Measurements from ENCODE around the gene RALGPS1.

RALGPS1 gene

DNA sequence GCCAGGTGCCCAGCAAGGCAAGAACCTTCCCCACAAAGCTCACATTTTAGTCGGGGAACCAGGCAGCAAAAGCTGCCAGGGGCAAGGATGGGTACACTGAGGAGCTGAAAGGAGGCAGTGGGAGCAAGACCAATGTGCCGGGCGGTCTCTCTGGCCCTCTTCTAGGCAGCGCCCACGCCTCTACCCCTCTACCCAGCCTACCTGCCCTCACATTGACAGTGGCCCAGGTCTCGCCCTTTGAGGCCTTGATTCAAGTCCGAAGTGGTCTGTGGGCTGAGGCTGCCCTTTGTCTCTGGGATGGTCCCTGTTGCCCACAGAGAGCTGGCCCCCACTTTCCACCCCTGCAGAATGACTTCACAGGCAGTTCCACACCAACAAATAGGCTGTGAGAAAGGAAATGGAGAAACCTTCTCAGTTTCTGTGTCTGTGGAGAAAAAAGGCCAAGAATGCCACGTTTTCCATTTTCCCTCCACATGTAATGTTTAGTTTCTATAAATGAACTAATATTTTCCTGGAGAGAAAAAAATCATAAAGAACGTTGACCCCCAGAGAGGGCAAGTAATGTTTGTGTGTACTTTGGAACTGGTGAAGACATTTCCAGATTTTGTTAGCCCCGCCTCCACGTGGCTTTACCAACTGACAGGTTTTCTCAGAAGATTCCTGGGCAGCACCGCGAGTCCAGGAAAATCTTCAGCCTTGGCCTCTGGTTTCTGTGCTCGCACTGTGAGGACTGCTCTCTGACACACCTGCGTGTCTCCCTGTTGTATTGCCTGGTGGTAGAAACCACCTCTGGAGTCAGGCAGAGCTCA lies 265.3 kb downstream of the RALGPS1 start:
- no peak for DNase-seq

DNA sequence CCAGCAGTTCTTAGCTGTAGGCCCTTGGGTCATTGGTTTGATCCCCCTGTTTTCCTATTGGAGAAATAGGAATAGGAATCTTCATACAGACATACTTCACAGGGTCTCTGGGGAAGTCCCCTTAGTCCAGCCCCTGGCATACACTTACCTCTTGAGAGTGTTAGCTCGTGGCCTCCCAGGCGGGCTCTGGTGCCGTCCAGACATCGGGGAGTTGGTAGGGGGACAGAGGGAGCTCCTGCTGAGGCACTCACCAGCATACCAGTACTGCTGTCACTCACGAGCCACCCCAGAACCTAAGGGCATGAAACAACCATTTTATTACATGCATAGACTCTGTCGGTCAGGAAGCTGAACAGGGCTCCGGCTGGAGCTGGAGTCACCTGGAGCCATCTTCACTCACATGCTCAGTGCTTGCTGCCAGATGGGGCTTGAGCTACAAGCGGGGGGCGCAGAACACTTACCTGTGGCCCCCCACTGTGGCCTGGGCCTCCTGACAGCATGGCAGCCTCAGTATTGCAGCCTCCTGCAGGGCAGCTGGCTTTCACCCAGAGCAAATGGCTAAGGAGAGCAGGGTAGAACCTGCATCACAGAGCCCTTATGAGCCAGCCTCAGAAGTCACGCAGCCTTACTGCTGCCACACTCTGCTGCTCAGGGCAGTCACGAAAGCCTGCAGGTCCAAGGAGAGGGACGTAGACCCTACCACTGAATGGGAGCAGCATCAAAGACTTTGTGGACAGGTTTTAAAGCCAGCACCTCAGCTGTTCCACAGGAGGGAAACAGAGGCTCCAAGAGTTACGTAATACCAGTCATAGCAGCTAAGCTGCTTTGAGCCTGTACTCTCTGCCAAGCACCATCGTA lies 266.1 kb downstream of the RALGPS1 start:
- no peak for DNase-seq

DNA sequence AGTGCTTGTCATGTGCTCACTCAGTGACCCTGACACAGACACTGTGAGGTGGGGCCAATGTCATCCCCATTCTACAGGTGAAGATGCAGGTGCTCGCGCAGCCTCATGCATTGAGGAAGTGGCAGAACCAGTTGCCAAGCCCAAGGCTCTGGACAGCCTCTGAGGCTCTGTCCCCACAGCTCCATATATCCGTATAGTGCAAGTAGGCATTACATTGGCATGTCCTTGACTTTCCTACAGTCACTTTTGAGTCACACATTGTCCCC lies 266.7 kb downstream of the RALGPS1 start:
- DNase-seq, result no peak

DNA sequence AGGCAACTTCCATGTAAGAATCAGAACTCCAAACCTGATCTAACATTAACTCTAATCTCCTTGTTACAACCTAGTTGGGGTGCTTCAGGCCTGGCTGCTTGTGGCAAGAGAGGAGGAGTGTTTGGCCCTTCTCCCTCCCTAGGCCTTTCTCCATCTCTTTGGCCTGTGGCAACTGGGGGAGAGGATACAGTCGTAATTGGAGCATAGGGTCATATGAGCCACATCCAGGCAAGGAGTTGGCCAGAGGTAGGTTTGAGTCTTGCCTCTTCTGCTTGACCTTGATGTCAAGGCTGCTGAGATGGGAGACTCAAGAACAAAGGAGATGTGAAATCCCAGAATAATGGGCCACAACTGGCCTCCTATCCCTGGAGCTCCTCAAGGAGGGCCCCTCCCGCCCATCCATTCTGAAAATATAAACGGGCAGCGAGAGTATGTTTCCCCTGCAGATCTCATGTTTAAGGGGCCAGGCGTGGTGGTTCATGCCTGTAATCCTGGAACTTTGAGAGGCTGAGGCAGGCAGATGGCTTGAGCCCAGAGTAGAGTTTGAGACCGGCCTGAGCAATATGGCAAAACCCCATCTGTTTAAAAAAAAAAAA lies 267.1 kb downstream of the RALGPS1 start:
- no peak for DNase-seq

DNA sequence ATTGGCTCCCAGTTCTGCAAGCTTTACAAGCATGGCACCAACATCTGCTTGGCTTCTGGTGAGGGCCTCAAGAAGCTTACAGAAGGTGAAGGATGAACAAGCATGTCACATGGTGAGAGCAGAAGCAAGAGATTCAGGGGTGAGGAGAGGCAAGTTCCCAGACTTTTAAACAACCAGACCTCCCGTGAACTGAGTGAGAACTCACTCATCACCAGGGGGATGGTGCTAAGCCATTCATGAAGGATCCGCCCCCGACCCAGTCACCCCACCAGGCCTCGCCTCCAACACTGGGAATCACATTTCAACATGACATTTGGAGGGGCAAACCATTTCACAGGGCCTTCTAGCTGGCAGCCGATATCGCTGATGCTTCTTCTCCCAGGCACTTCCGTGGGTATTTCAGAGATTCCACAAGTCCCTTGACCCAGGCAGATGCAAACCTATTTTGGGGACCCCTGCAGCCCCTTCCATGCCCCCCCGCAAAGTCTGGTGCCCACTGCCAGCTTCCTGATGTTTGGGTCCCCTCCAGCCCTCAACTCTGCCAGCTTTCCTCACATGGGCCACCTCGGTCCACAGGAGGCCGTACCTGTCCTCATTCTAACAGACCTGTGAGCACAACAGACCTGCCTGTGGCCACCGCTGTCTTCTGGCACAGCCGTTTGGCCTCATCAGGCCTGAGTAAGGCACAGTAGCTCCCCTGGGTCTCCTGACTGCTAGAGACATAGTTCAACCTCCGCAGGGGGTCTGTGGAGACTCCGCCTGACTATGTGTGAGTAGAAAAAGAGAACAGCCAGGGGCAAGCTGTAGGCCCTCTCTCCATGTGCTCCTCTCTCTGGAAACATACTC lies 268.5 kb downstream of the RALGPS1 start:
- DNase-seq, result no peak

DNA sequence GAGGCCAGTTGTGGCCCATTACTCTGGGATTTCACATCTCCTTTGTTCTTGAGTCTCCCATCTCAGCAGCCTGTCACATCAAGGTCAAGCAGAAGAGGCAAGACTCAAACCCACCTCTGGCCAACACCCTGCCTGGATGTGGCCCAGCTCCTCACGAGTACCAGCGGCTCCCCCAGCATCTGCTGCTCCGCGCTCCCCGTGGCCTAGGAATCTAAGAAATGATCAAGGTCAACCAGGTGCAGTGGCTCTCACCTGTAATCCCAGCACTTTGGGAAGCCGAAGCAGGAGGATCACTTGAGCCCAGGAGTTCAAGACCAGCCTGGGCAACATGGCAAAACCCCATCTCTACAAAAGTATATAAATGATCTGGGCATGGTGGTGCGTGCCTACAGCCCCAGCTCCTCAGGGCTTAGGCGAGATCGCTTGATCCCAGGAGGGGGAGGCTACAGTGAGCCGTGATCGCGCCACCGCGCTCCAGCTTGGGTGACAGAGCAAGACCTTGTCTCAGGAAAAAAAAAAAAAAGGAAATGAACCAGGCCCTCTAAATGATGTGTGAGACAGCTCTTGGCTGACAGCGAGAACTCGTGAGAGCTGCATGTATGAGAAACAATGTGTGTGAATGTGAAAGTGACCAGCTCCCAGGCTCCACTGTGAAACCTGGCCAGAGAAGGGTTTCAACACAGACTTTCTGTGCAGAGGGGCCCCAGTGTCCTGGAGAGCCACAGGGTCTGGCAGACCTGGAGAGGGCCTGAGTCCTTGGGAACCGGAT lies 269.4 kb downstream of the RALGPS1 start:
- no peak for DNase-seq

DNA sequence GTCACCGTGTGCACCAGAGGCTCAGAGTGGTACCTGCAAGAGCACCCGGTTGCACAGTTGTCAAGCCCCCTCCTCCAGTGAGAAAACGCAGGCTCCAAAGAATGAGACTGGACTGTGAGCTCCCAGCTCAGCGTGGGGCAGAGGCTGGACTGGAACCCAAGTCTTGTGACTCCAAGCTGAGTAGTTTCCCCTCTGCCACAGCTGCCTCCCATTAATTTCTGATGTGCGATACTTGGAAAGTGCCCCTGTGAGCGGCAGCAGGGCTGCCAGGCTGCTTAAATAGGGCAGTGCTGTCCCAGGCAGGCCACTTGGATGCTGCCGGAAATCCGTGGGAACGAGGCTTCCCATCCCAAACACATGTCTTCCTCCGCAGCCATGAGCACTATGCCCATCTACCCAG lies 270.1 kb downstream of the RALGPS1 start:
- DNase-seq, result no peak

DNA sequence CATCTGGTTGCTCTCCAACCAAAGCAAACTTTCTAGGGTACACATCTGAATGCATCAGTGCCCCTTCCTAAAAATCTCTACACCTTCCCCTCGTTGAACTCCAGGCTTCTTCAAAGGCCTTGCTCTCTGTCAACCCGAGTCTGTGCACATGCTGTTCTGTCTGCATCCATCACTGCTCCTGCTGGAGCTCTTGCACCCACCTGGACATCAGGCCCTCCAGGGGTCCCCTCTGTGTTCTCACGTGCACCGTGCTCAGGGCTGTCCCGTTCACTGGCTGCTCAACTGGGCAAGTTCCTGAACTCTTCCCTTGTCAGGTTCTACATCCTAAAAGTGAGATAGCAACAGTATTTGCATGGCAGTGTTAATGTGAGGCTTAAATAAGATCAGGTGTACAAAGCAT lies 270.6 kb downstream of the RALGPS1 start:
- DNase-seq, result no peak

DNA sequence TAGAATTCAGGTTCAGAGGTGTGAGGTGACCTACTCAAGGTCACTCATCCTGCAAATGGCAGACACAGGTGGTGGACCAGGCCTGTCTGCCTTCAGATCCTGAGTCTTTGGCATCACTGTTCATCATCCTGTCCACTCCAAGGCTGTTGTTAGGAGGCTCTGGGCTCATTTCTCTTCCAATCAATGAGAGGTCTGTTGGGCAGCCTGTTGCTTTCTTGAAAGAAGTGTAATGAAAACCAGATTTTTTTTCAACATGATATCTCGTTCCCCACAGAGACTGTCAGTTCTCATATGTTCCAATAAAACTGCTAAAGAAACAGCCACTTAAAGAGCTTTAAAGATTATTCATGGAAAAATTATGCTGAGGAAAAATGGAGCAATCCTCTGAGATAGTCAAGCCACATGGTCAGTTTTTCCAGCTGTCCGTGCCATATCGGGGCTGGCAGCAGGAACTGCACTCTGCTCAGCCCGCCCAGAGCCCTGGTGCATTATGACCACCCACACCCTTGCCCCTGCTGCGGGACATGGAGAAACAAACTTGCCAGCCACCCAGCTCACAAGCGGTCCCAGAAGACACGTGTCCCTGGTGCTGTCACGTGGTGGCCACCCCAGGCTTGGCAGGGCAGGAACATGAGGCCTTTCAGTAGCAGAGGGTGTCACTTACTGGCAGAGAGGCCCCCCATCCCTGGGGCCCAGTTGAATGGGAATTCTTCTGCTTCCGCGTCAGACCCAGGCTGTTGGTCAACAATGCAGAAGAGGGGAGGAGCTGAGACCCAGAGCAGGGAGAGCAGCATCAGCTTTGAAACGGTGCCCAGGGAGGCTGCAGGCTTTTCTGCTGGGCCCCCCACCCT lies 271.6 kb downstream of the RALGPS1 start:
- no peak for DNase-seq

DNA sequence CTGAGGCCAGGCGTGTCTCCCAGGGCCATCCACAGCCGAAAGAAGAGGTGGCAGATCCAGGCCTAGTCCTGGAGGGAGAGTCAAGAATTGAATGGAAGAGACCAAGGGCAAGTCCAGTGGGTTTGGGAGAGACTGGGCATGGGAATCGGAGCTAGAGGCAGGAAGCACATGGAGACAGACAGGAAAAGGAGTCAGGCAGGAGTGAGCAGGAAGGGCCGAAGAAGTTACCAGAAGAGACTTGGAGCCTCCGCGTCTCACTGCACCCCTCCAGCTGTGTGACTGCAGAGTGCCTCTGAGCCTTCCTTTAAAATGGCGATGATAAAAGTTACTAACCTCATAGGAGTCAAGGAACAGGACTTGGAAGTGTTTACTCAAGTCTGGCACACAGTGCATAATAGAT lies 272.2 kb downstream of the RALGPS1 start:
- DNase-seq, result no peak

DNA sequence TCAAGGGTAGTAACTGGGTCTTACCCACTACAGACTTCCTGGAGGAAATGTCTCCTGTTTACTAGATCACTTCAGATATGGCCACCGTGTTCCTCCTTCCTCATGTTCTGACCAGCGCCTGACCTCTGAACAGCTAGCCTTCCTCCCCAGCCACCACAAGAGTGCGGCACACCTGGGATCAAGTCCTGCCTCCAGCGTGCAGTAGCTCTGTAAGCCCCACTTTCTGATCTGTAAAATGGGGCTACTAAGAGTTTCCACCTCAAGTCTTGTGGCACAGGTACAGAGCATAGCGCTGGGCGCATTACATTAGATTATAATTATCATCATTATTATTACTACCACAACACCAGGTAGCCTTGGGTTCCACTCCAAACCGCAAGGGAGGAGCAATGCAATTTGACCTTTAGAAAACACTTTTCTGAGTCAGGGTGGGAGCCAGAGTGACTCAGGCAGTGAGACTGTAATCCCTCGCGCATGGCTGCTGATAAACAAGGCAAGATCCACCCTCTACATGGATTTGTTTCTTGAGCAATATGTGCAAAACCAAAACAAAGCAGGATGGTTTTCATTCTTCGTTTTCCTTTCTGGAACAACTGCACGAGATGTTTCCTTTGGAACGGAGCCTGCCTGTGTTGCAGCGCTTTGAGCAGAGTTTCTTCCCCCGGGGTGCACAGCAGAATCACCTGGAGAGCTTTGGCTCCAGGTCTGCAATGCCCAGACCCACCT lies 272.8 kb downstream of the RALGPS1 start:
- DNase-seq, result no peak

DNA sequence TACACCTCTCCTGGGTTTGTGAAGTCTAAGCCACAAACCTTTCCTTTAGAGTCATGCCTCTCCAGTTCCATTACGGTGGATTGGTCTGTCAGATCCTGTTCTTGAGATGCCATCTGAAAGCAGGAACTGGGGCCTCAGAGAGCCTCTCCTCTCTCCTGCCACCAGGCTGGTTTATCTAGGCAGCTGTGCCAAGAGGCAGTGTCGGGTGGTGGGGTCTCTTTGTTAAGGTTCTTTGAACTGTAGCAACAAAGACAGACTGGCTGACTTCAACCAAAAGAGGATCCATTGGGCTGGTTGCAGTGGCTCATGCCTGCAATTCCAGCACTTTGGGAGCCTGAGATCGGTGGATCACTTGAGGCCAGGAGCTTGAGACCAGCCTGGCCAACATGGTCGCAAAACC lies 273.8 kb downstream of the RALGPS1 start:
- DNase-seq, result no peak

DNA sequence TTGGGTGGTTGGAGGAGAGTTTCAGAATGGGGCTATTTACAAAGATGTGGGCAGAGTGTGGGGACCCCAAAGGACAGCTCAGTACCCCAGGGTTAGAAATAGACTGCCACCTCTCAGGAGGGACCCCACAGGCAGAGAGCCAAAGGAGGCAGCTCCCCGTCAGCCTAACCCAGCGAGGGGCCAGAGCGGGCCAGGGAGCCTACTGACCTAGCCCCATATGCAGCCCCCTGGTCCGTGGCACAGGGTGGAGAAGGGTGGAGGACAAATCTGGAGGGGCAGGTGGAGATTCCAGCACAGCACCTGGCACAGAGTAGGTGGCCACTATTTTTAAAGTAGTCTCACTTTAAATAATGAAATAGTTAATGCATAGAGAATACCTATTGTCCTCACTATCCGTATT lies 275.0 kb downstream of the RALGPS1 start:
- DNase-seq, result no peak

DNA sequence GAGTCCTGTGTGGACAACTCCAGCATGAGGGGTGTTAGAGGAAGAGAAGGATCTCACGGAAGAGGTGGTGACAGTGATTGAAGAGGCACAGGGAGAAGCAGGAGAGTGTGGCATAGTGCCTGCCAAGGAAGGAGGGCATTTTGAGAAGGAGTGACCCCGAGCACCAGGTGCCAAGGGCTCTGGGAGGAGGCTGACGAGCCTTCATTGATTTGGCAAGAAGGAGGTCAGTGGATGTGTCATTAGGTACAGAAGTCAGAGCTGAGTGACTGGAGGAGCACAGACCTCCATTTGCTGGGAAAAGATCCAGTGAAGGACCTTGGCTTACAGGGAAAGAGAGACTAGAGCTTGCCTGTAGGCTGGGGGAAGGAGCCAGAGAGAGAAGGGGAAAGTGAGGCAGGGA lies 278.2 kb downstream of the RALGPS1 start:
- DNase-seq, result no peak

DNA sequence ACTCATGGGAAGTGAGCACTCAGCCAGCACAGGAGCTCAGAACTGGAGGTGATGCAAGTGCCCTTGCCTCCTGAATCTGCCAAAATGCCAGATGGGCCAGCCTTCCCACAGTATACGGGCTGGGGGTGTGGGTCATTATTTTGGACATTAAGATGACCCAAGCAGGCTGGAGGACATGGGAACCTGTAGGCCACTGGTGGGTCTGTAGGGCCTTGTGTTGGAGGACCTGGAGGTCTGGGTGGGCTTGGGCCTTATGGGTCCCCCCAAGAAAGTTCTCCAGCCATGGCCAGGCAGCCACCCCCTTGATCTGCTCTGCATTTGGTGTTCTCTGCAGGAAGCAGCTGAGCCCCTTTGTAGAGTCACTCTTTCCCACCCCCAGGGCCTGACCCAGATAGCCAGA lies 278.9 kb downstream of the RALGPS1 start:
- no peak for DNase-seq

DNA sequence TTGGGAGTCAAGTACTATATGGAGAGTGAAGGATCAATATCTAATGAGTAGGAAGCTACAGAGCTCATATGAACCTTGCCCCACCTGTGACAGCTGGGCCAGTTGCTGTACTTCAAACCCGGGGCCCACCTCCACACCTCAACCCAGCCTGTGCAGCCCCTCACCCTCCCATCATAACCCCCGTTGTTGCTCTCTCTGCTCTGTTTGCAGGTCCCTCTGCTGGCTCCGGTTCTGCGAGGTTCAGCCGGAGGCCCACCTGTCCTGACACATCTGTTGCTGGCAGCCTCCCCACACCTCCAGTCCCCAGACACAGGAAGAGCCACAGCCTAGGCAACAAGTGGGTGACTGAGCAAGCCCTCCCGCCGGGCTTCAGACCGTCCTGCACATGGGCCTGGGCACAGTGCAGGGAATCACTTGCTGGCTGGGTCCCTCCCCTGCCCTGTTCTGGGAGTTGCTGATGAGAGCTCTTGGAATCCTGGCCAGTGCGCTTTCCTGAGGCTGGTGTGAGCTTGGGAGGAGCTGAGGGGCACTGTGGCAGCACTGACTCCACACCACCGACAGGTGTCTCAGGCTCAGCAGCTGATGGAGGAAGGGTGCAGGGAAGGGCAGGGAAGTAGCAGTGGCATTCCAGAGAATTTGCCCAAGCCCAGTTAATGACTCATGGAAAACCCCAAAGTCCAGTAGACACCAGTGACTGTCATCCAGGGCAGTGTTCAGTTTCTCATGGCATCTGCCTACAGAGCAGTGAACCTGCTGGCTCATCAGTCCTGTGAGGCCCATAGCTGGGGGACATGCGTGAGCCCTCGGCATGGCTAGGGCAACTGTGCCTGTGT lies 280.5 kb downstream of the RALGPS1 start:
- DNase-seq, result no peak

DNA sequence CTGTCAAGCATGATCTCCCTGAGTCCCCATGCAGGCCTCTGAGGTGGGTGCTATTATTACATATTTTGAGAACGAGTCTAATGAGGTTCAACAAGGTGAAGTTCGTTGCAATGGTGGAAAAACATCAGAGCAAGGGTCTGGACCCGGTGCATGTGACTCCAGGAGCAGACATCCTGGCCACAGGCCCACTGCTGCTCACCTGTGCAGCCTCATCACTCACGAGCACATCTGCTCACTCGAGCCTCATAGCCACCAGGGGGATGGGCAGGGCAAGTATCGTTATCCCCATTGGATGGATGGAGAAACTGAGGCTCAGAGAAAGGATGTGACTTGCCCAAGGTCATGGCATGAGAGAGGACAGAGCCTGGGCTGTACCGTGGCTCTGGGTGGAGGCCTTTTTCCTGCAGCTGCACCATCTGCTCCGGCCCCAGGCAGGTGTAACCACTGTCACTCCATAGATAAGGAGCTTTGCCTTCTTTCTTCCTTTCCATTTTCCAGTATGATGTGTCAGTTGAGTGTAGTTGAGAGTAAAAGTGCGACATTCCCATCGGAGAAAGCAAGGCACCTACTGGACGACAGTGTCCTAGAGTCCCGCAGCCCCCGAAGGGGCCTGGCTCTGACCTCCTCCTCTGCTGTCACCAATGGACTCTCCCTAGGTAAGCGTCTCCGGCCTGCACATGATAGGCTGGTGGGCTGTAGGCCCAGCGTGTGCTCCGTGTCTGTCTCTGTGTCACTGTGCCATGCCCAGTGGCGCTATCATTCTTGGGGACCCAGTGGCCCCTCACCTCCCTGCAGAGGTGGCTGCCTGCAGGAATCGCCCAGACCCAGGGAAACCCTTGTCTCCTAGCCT lies 281.6 kb downstream of the RALGPS1 start:
- no peak for DNase-seq

DNA sequence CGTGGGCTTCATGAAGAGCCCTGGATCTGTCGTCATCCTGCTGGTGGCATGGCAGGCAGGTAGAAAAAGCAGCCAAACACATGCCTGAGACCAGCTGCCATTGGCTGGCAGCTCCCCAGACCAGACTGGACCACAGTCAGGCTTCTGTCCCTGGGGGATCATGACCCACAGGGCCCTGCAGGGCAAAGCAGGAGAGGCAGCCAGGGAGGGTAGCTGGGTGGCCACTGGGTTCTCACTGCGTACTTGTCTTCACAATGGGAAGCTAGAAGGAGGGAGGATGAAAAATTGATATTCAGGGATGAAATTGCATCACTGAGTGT lies 282.2 kb downstream of the RALGPS1 start:
- DNase-seq, result no peak
